Right renal pelvis (tissue), 4 donors: ENCODE measurements around the gene NEDD9. TPM values are rescaled to one million over a fixed set of nuclear protein-coding genes. Genes with fewer than 3 reads are reported as not detected.

Experiments
- DNase-seq, 4 donors: peaks; one replicate each; pipeline ENCODE4 v3.0.0-alpha.2; 2013; ENCODE audit warnings: low read depth in 4 of 4, low spot score in 3 of 4, missing footprints in 1 of 4
- polyA plus RNA-seq, 4 donors: library from polyadenylated mRNA; unstranded; fragments of 120-200 nt; gene quantifications; one replicate each; pipeline ENCODE4 v1.2.1, GENCODE V29; 2013; ENCODE audit not compliant: insufficient read length in 4 of 4

Gene NEDD9
- polyA plus RNA-seq, 4 donors: 58.8 to 76.5 (median 71.6) TPM

DNA sequence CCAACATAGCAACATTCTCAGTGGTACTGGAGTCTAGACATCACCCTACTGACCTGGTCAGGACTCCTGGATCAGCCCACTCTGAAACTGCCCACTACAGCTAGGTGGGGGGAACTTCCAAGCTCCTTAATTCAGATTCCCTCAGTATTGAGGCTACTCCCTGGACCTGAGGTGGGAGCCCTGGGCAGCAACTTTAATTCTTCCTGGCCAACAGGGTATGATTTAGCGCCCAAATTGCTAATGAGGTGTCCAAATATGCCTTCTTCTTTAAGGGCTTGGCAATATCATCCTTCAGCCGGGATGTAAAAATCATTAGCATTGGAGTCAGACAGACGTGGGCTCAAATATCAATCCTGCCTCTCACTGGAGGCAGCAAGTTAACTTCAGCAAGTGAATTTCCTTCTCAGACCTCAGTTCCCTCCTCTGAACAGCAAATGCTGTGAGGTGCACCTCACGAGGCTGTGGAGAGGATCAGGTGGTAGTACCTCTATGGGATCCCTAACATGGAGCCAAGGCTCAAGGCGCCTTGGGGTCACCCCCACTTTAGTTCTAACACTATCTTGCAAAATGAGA lies 27.6 kb downstream of the NEDD9 start:
- DNase-seq: no peak

DNA sequence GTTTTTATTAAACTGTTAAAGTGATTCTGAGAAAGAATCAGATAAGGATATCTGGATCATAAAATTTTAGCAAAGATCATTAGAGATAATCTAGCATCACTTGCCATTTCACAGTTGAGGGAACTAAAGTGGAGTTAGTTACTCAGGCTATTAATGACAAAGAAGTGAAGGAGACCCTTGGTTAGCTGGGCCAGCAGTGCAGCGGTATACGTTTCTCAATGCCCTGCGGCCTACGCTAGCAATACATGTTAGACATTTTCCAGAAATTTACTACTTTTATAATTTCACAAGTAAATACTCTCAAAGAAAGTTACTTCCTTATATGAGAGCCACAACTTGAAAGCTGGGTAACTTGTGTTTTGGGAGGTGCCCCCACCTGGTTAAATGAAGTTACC lies 28.5 kb downstream of the NEDD9 start:
- no peak for DNase-seq

DNA sequence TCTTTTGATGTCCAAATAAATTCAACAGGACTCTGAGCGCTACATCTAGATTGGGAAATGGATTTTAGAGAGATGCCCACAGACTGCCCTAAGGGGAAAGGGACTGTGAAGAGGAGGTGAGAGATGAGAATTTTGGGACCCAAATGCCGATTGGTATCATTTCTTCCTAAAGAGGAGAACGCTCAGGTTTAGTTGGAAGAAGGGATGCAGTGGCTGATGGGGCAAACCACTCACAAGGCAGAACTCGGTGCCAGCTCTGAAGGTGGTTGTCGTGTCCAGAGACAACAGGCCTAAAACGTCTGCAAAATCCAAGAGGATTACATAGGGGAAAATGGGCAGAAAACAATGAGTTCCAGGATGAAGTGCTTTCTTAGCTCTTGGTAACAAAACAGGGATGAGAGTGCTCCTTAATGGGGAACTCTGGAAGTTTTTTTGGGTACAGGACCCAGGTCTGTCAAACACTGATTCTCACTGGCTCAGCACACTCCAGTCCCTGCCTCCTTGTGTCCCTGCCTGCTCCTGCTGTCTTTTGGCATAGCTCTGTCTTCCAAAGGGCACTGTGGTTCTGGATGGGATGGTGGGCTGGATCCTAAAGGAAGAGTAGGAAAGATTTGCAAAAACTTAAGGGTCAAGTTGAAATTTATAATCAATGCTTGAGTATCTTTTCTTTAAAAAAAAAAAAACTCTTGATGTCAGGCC lies 29.0 kb downstream of the NEDD9 start:
- no peak for DNase-seq

GRCh38 chr6:11202513-11203305 lies 29.8 kb downstream of the NEDD9 start:
- no peak for DNase-seq

GRCh38 chr6:11201772-11202512 lies 30.5 kb downstream of the NEDD9 start:
- DNase-seq: no peak

DNA sequence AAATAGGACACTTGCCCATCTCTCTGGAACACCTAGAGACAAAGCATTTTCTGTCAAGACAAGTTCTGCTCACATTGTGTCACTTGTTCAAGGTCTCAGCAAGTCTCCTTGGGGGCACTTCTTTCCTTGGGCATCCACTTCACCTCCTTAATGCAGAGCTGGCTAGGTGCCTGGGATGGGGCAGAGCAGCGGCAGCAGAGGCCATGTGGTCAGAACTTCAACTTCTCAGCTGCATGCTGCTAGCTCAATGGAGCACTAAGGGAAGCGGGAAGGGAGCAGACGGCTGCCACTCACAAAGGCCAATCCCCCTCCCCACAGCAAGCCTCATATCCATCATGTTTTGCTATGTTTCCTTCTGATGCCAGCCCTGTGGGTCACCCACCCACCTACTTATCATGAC lies 31.5 kb downstream of the NEDD9 start:
- no peak for DNase-seq

- DNase-seq: no peak
Observed at GRCh38 chr6:11200356-11200755, 32.1 kb downstream of the NEDD9 start.

- DNase-seq: no peak
Observed at GRCh38 chr6:11198663-11199603, 33.5 kb downstream of the NEDD9 start.

GRCh38 chr6:11197850-11198249 lies 34.6 kb downstream of the NEDD9 start:
- no peak for DNase-seq

DNA sequence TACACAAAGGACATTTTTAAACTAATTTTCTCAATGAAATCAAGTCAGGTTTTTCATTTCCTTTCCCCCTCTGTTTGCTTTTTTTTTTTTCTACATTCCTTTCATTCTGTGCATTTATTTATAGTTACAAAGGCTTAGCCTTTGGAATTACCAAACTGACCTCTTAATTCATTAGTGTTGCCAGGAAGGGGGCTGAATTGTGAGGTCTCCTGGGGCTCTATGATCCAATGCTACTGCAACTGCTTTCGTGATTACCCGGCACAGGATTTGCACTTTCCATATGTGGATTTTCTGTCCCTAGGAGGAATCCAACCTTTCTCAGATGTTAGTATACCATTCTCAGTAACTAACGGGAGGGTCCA lies 35.3 kb downstream of the NEDD9 start:
- no peak for DNase-seq

DNA sequence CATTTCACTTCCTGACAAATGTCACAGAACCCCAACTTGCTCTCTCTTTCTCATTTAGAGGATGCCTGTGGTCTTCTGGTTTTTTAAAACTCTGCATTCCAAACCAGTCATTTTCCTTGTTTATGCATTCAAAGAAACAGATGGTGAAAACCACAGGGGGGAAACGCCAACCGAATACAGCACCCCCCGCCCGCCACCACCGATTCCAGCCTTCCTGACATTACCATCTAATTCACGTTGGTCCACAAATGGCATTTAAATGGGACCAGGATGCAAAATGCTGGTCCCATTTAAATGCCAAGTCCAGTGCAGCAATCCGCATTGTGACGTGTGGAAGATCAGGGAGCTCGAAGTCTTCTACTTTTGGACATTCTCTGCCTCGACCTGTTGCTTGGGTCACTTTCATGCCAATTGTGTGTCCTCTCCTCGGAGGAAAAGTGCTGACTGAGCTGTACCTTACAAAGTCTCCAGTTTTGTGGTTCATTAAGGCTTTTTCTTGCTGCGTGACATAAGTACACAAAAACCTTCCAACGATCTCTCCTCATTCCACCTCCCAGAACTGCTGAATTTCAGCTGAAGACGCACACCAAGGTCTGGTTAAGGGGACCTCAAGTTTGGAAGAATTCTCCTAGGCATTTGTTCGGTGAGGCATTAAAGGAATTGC lies 35.8 kb downstream of the NEDD9 start:
- DNase-seq: no peak

- no peak for DNase-seq
Observed at GRCh38 chr6:11194356-11195218, 37.9 kb downstream of the NEDD9 start.

- DNase-seq: no peak
Observed at GRCh38 chr6:11193434-11193833, 39.0 kb downstream of the NEDD9 start.

GRCh38 chr6:11192167-11192566 lies 40.3 kb downstream of the NEDD9 start:
- no peak for DNase-seq

DNA sequence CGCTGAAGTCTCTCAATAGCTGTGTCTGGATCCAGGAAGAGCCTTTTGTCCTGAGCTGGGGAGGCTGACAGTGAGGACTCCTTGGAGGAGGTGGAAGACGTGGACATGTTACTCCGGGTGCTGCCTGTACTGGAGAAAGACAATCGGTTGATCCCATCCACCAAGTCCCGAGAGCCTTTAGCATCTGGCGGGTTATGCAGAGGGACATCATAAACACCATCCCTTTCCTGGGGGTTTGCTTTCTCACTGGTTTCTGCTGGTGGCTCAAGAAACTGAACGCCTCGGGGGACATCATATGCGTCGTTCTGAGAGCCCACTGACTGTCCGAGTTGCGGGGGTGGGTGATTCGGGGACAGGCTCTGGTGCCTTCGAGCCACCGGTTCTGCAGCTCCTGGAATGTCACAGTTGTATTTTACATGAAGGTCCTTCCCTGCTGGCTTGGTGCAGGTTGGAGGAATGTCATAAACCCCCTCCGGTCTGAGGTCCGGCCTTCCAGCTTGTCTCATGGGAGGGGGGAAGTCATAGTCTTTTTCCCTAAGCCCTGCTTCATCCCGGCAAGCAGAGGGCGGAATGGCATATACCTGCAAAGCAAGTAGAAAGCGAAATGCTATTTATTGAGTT lies 41.7 kb downstream of the NEDD9 start:
- no peak for DNase-seq

DNA sequence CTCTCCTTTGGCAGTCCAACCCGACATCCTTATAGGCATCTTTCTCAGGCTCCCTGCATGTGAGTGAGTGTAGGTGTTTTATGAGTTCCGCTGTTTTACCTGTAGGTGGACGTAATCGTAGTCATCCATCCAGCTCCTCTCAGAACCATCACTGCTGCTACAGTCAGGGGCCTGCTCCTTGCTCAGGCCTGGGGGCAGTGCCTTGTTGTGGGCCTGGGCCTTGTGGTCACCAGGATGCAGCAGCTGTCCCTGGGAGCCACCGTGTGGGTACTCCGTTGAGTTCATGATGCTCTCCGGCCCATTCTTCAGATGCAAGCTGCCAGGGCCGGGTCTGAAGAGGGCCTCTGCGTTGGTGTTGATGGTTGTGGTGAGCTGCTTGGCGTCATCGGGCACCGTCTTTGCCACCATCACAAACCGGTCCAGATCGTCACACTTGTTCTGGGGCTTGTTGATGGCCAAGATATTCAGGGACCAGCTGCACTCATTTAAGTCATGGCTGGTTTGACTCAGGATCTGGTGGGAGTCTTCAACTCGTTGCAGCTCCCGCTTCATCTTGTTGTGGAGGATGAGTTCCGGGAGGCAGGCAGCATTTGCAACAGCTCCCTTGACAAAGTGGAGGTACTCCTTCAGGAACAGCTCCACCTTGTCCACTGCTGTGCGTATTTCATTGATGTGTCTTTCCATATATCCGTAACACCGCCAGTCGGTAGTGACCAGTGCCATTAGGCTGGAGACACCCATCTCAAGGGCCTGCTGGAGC lies 42.4 kb downstream of the NEDD9 start:
- DNase-seq: no peak

DNA sequence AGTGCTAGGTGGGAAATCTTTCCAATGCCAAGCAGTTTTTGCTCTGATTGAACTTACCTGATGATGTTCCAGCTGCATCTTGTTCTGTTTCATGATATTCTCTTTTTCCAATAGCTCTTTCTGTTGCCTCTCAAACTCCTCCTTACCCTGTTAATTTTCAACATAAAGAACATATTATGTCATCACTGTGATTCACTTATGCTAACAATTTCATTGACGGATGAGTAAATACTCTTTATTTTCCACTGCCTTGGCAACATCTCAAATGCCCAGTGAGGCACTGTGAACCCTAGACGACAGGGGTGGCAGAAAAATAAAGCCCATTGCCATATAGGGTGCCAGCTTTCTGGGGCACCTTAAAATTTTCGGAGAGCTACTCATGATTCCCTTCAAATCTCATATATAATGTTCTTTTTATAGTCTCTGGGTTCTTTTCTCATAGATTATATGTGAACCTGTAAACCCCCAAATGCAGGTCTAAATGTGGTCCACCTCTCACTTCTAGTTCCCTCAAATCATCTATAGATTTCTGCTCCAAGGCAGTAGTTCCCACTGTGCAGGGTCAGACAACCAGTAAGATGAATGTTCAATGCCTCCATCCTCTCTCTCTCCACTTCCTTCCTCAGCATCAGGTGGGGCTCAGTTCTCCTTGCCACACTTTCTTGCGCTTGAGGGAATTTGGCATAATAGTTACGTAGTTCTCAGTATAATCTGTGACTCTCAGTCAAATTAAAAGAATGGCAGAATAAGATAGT lies 44.1 kb downstream of the NEDD9 start:
- no peak for DNase-seq
